Right atrium auricular region (tissue), 2 donors: Measurements from ENCODE around the gene PTPRK. TPM values are rescaled to one million over a fixed set of nuclear protein-coding genes. Genes with fewer than 3 reads are reported as not detected.

Experiments used
- DNase-seq: peaks from one replicate; pipeline ENCODE4 v3.0.0-alpha.2; 2019; ENCODE audit warnings: low spot score
- H3K27ac ChIP-seq, 2 donors: fragments of 200-600 bp; sonication (generic); 1 replicate in 1 of 2; 2 replicates in 1 of 2; pipeline ENCODE4 v1.5.1; 2016 to 2019
- H3K27me3 ChIP-seq, 2 donors: fragments of 200-600 bp; sonication (generic); one replicate each; pipeline versions ENCODE4 v1.5.1 to v1.6.0; 2017 to 2019
- H3K36me3 ChIP-seq: fragments of 200-600 bp; sonication (generic); one replicate; pipeline ENCODE4 v1.5.1; 2016
- H3K4me1 ChIP-seq, 2 donors: fragments of 200-600 bp; sonication (generic); one replicate each; pipeline versions ENCODE4 v1.5.1 to v1.6.0; 2017 to 2019
- H3K4me3 ChIP-seq, 2 donors: fragments of 200-600 bp; sonication (generic); 1 replicate in 1 of 2; 2 replicates in 1 of 2; pipeline ENCODE4 v1.5.1; 2017 to 2019; ENCODE audit warnings: mild to moderate bottlenecking in 1 of 2, moderate library complexity in 1 of 2
- H3K9me3 ChIP-seq, 2 donors: fragments of 200-600 bp; sonication (generic); one replicate each; pipeline ENCODE4 v1.5.1; 2019
- total RNA-seq, 2 donors: library from RNA; depleted of rRNA; stranded (reverse); fragments of >200 nt; gene quantifications; one replicate each; pipeline ENCODE4 v1.1.0, GENCODE V29; 2016
- TF ChIP-seq, protein P1 (sequence below), 2 donors: fragments of 200-600 bp; sonication (generic); IDR thresholded peaks; one replicate each; pipeline ENCODE4 v1.5.1; 2019; ENCODE audit warnings: antibody characterized with exemption in 2 of 2

PTPRK gene
- total RNA-seq, 2 donors from 2014 or later: 24.5 to 36.4 TPM

DNA sequence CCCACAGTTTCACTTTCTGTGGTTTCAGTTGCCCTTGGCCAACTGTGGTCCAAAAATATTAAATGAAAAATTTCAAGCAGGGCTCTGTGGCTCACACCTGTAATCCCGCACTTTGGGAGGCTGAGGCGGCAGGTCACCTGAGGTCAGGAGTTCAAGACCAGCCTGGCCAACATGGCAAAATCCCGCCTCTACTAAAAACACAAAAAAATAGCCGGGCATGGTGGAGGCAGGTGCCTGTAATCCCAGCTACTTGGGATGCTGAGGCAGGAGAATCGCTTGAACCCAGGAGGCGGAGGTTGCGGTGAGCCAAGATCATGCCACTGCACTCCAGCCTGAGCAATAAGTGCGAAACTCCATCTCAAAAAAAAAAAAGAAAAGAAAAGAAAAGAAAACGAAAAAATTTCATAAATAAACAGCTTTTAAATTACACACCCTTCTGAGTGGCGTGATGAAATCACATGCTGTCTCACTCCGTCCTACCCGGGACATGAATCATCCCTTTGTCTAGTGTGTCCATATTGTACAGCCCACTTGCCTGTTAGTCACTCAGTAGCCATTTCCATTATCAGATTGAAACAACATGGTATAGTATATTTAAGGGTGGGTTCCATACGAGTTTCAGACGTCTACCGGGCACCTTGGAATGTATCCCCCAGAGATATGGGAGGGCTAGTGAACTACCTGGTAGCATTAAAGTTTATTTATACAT, 11.7 kb downstream of the PTPRK start:
- TF ChIP-seq, protein P1, sequence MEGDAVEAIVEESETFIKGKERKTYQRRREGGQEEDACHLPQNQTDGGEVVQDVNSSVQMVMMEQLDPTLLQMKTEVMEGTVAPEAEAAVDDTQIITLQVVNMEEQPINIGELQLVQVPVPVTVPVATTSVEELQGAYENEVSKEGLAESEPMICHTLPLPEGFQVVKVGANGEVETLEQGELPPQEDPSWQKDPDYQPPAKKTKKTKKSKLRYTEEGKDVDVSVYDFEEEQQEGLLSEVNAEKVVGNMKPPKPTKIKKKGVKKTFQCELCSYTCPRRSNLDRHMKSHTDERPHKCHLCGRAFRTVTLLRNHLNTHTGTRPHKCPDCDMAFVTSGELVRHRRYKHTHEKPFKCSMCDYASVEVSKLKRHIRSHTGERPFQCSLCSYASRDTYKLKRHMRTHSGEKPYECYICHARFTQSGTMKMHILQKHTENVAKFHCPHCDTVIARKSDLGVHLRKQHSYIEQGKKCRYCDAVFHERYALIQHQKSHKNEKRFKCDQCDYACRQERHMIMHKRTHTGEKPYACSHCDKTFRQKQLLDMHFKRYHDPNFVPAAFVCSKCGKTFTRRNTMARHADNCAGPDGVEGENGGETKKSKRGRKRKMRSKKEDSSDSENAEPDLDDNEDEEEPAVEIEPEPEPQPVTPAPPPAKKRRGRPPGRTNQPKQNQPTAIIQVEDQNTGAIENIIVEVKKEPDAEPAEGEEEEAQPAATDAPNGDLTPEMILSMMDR (IDR thresholded peaks at IDR 0.05): no peak
- no peak for DNase-seq
- no peaks in the 10 kb centered on the region for H3K36me3 ChIP-seq
- H3K4me3 ChIP-seq: no peak overlapping the region
- no peaks in the 10 kb centered on the region for H3K9me3 ChIP-seq
- H3K4me1 ChIP-seq: peaks cover 0 to 22% of the 10 kb centered on the region in 2 donors
- H3K27me3 ChIP-seq: no peaks in the 10 kb centered on the region
- H3K27ac ChIP-seq: no peak overlapping the region

DNA sequence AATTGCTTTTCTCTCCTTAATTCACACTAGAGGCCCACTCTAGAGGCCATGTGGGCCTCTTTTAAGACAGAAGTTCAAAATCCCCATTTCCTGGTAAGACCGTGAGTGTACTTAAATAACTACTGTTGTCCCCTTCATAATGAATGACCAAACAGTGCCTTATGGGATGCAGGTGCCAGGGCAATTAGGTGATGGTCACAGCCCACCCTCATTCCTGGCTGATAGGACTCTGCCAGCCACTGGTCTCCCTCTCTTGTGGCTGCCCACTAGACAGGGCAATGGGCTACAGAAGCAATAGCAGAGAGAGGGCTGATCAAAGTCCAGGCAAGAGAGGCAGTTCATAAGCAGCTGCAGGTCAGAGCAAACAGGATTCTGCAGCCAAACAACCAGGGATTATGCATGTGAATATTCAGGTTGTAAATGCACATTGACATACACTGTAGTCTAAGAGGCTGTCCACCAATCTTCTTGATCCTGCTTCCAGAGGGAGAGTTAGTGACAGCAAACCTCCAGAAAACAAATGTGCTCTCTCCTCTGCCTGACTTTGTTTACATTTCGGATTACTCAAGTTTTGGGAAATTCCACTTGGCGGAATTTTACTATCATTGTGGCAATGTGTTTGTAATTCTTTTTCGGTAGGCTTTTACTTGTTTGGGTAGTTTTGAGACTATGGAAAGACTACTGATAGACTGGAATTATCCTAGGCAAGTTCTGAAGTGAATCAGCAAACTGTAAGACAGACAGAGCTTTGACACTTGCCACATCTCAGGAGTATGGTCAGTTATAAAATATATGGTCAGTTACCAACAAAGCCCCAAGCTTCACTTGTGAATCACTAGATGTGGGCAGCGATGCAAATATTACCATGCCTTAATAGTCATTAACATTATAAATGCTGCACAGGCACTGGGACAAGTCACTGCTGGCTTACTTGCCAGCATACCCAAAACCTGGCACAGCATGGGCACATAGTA, 12.8 kb downstream of the PTPRK start:
- Histone ChIP-seq H3K4me3 (no peak overlapping the region), H3K36me3 (no peaks in the 10 kb centered on the region), H3K27ac (no peak overlapping the region), H3K9me3 (no peaks in the 10 kb centered on the region), H3K27me3 (no peaks in the 10 kb centered on the region), H3K4me1 (peaks cover 0 to 22% of the 10 kb centered on the region in 2 donors)
- no peak for DNase-seq
- TF ChIP-seq, protein P1 (IDR thresholded peaks at IDR 0.05): no peak

DNA sequence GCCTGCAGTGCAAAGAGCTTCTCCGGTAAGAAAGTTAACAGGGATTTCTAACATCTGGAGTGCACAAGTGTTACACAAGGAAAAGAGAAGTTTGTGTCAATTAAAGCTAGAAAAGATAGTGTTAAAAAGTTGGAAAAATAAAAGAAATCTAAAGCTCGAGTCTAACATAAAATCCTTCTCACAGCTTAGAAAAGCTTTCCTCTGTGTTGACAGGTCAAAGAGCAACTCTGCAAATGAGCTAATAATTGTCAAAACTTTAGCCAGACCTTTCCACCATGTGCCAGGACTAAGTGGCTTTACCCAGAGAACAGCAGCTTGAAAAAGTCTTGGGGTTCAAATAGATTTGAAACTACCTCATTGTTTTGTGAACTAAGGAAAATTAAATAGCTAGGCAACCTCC, 14.8 kb downstream of the PTPRK start:
- no peak for DNase-seq

DNA sequence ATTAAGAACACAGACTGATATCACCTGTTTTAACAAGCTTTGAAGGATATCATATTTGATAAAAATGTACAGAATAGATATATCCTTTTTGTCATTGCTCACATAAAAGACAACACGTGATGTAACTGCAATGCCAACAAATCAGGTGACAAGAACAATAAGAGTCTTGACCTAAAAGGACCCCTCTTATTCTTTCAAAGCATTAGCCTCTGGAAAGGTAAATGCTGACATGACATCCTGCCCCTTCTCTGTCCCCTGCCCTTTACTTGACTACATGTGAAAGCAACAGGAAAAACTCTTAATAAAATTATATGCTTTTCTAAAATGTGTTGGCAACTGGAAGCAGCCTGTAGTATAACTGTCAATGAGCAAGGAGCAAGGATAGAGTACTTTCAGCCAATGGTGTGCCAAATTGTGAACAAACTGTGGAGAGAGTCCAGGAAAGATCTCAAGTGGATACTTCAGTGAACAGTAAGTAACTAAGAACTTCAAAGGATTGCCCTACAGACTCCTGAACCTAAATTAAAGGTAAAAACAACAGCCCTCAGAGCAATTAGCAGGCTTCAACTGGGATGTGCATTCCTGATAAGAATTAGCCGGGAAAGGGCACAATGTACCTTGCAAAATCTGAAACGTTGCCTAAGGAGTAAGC, 16.3 kb downstream of the PTPRK start:
- Histone ChIP-seq H3K27me3 (no peaks in the 10 kb centered on the region), H3K4me3 (no peak overlapping the region), H3K36me3 (no peaks in the 10 kb centered on the region), H3K27ac (no peak overlapping the region), H3K9me3 (no peaks in the 10 kb centered on the region), H3K4me1 (peaks cover 0 to 11% of the 10 kb centered on the region in 2 donors)
- no peak for DNase-seq
- TF ChIP-seq, protein P1 (IDR thresholded peaks at IDR 0.05): no peak

More for the DNA sequence above, 14.8 kb downstream of the PTPRK start:
- TF ChIP-seq, protein P1 (IDR thresholded peaks at IDR 0.05): no peak
- H3K4me1 ChIP-seq: peaks cover 0 to 11% of the 10 kb centered on the region in 2 donors
- no peaks in the 10 kb centered on the region for H3K36me3 ChIP-seq
- H3K27ac ChIP-seq: no peak overlapping the region
- H3K9me3 ChIP-seq: no peaks in the 10 kb centered on the region
- H3K4me3 ChIP-seq: no peak overlapping the region
- H3K27me3 ChIP-seq: no peaks in the 10 kb centered on the region

DNA sequence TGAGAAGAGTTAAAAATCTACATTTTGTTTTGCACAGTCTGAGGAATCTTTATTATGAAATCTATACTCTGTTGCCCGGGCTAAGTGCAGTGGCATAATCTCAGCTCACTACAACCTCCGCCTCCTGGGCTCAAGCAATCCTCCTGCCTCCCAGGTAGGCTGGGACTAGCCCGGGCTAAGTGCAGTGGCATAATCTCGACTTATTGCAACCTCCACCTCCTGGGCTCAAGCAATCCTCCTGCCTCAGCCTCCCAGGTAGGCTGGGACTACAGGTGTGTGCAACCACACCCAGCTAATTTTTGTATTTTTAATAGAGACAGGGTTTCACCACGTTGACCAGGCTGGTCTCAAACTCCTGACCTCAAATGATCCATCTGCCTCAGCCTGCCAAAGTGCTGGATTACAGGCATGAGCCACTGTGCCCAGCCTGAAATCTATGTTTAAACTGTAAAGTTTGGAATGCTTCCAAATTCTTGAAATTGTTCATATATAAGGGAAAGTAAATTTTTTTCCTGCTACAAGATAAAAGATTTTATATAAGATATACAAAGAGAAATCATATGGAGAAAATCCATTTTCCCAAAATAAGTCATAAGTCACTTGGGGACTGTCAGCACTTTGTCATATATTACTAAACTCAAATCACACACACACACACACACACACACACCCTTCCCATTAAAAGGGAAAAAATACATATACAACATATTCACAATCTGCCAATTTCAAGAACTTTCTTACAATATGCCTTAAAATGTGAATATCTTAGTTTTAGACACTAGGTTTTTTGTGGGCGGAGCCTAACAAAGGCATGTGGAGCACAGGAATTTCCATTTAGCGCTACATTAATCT, 19.4 kb downstream of the PTPRK start:
- peaks cover 0 to 16% of the 10 kb centered on the region in 2 donors for H3K4me1 ChIP-seq
- H3K27ac ChIP-seq: no peak overlapping the region
- H3K9me3 ChIP-seq: no peaks in the 10 kb centered on the region
- TF ChIP-seq, protein P1 (IDR thresholded peaks at IDR 0.05): no peak
- no peak overlapping the region for H3K4me3 ChIP-seq
- no peaks in the 10 kb centered on the region for H3K36me3 ChIP-seq
- no peak for DNase-seq
- H3K27me3 ChIP-seq: no peaks in the 10 kb centered on the region
